Spleen (tissue), 11 donors: ENCODE results near the gene P2RY6. TPM values are rescaled to one million over a fixed set of nuclear protein-coding genes. Genes with fewer than 3 reads are reported as not detected.

ENCODE experiments used
- DNase-seq: peaks from one replicate; pipeline ENCODE4 v3.0.0-alpha.2; 2020
- H3K27ac ChIP-seq, 8 donors: fragments of 200-600 bp; sonication (generic) in 7 of 8; 1 replicate in 4 of 8; 2 replicates in 4 of 8; pipeline versions ENCODE4 v1.5.0 to v1.8.0; 2016 to 2021; ENCODE audit warnings: inconsistent platforms in 4 of 8, mild to moderate bottlenecking in 4 of 8, moderate library complexity in 1 of 8
- H3K27me3 ChIP-seq, 7 donors: fragments of 200-600 bp; sonication (generic) in 6 of 7; replicated peaks in 1 of 7; 1 replicate in 4 of 7; 2 replicates in 3 of 7; pipeline versions ENCODE4 v1.5.0 to v1.8.0; 2016 to 2021; ENCODE audit warnings: inconsistent platforms in 3 of 7, mild to moderate bottlenecking in 1 of 7
- H3K36me3 ChIP-seq, 6 donors: fragments of 200-600 bp; sonication (generic) in 5 of 6; 1 replicate in 4 of 6; 2 replicates in 2 of 6; pipeline versions ENCODE4 v1.5.0 to v1.8.0; 2016 to 2021; ENCODE audit warnings: inconsistent platforms in 2 of 6
- H3K4me1 ChIP-seq, 6 donors: fragments of 200-600 bp; sonication (generic) in 5 of 6; 1 replicate in 3 of 6; 2 replicates in 3 of 6; pipeline versions ENCODE4 v1.5.0 to v1.8.0; 2016 to 2021; ENCODE audit warnings: inconsistent platforms in 3 of 6
- H3K4me3 ChIP-seq, 8 donors: fragments of 200-600 bp; sonication (generic) in 7 of 8; 1 replicate in 4 of 8; 2 replicates in 4 of 8; pipeline versions ENCODE4 v1.5.0 to v1.8.0; 2016 to 2021; ENCODE audit warnings: inconsistent platforms in 4 of 8, mild to moderate bottlenecking in 4 of 8, moderate library complexity in 2 of 8
- H3K9me3 ChIP-seq, 8 donors: fragments of 200-600 bp; sonication (generic) in 7 of 8; 1 replicate in 4 of 8; 2 replicates in 4 of 8; pipeline versions ENCODE4 v1.5.0 to v1.8.0; 2016 to 2021; ENCODE audit warnings: inconsistent platforms in 4 of 8
- POLR2A ChIP-seq, 3 donors: fragments of 450-650 bp; IDR thresholded peaks; one replicate each; pipeline ENCODE4 v1.5.1; 2017; ENCODE audit warnings: antibody characterized with exemption in 3 of 3, mild to moderate bottlenecking in 1 of 3
- POLR2AphosphoS5 ChIP-seq, 3 donors: sonication (generic); formaldehyde crosslinking; IDR thresholded peaks; one replicate each; pipeline ENCODE4 v1.5.1; 2017; ENCODE audit warnings: antibody characterized with exemption in 3 of 3
- WGBS, 5 donors: extraction: QIAGEN DNeasy Blood & Tissue Kit in 3 of 5; methylation state at CpG; one replicate each; pipeline versions ENCODE4 v1.1.5 to v1.1.7; 2013 to 2018; 5-methylcytosine and 5-hydroxymethylcytosine counted together
- intact Hi-C: fragments of 100-400 bp; cut with DNase I; formaldehyde crosslinking; loops from one replicate; pipeline ENCODE4 v1.15.0; 2023; ENCODE audit warnings: low total_unique reads
- polyA plus RNA-seq, 3 donors: library from polyadenylated mRNA; stranded (reverse); fragments of 200-250 nt; gene quantifications; one replicate each; pipeline ENCODE4 v1.2.1, GENCODE V29; 2013
- total RNA-seq, 7 donors: library from RNA; depleted of rRNA in 3 of 7; stranded (reverse); fragments of >200 nt in 3 of 7; fragmentation: NEBNext Ultra II Directional in 4 of 7; extraction: Animal tissue kit (Norgen Biotek cat#: 25700) in 4 of 7; gene quantifications; one replicate each; pipeline versions ENCODE4 v1.1.0 to v1.2.1, GENCODE V29; 2016 to 2021
- TF ChIP-seq, protein P1 (sequence below), 11 experiments: fragments of 200-600 bp in 7 of 11; fragments of 450-650 bp in 4 of 11; sonication (generic) in 4 of 11; IDR thresholded peaks in 8 of 11; conservative IDR thresholded peaks in 3 of 11; 1 replicate in 7 of 11; 2 replicates in 4 of 11; pipeline versions ENCODE4 v1.4.0 to v1.8.0; 2016 to 2021; ENCODE audit warnings: antibody characterized with exemption in 11 of 11, inconsistent platforms in 4 of 11, mild to moderate bottlenecking in 1 of 11
- donor health status: healthy with polysubstance abuse.
- donor health status: DM: no; HTN: no; CAD: no; lungs with moderate emphysema.
- donor health status: DM: no; HTN: no; CAD: no.
- donor health status: Bipolar disorder and iron deficiency.
- donor health status: healthy.
- donor health status: DM: no; HTN: no; CAD: no.
- donor health status: DM: yes; HTN: yes; CAD: no.

The P2RY6 gene
- total and polyA plus RNA-seq, 10 donors: 8.2 to 109 (median 56.9) TPM

DNA sequence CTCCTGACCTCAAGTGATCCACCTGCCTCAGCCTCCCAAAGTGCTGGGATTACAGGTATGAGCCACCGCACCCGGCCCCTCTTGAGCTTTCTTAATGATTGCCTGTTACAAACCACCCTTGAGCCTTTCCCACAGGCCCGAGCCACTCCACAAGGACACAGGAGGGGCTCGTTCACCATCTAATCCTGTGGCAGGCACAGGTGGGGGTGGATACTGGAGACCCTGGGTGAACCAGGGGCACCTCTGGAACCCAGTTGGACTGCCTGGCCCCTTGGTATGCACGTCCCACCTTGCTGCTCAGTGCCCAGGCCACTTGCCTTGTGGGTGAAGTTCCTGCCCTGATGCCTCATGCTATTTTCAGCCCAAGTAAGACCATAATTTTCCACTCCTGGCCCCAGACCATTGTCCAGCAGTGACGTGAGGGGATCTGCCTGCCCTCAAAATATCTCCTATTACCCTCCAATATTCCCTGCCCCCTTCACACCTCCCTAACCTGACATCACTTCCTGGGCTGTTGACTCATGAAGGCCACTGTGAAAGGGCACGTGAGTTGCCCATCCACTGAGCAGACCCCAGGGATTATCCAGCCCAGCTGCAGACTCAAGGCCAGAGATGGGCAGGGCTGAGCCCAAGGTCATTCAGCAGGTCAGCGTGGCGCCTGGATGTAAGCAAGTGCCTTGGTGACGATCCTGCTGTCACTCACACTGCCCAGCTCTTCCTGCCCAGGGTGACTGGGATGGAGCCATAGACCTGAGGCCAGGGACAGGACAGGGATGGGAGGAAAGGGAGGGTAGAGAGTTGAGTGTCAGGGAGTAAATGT lies 34.5 kb upstream of the P2RY6 start:
- WGBS, 5 donors: 63 to 76% (median 67%) methylated on average over 8 to 10 of the region's 10 CpGs
- Histone ChIP-seq H3K27me3 (no peaks in the 10 kb centered on the region), H3K4me3 (no peak overlapping the region), H3K27ac (peak overlapping the region in 5 of 8 donors; percentile 38 to 78 (median 54)), H3K36me3 (peaks cover 0 to 25% (median 2%) of the 10 kb centered on the region in 6 donors), H3K9me3 (no peaks in the 10 kb centered on the region), H3K4me1 (peaks cover 9 to 82% (median 42%) of the 10 kb centered on the region in 6 donors)
- intact Hi-C loops: no loop called here
- peak; percentile 70 to 79 (median 71) for TF ChIP-seq POLR2AphosphoS5 (IDR thresholded peaks at IDR 0.05)
- TF ChIP-seq, protein P1, sequence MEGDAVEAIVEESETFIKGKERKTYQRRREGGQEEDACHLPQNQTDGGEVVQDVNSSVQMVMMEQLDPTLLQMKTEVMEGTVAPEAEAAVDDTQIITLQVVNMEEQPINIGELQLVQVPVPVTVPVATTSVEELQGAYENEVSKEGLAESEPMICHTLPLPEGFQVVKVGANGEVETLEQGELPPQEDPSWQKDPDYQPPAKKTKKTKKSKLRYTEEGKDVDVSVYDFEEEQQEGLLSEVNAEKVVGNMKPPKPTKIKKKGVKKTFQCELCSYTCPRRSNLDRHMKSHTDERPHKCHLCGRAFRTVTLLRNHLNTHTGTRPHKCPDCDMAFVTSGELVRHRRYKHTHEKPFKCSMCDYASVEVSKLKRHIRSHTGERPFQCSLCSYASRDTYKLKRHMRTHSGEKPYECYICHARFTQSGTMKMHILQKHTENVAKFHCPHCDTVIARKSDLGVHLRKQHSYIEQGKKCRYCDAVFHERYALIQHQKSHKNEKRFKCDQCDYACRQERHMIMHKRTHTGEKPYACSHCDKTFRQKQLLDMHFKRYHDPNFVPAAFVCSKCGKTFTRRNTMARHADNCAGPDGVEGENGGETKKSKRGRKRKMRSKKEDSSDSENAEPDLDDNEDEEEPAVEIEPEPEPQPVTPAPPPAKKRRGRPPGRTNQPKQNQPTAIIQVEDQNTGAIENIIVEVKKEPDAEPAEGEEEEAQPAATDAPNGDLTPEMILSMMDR (IDR thresholded peaks at IDR 0.05 in 8 of 11, conservative IDR thresholded peaks at IDR 0.05 in 3 of 11): no peak
- DNase-seq: peak; percentile 71

DNA sequence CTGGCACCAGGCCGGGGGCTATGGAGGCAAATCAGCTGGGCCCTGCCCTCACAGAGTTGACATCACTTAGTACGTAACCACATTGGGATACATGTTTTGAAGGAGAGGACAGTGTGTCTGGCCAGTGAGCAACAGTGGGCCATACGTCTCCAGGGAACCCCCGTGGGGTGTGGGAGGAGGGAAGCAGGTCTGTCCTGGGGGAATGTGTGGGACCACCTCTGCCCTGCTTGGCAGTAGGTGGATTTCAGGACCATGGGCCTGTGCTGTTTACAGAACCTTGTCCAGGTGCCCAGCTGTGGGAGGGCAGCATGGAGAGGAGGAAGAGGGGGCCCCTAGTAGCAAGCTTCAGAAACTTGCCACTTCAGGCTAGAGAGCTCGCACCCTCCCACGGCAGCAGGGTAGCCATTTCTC lies 33.0 kb upstream of the P2RY6 start:
- peaks cover 0 to 18% (median 2%) of the 10 kb centered on the region in 6 donors for H3K36me3 ChIP-seq
- peak; percentile 51 for DNase-seq
- 87 to 91% (median 88%) methylated on average over 6 of the region's 6 CpGs for WGBS, 5 donors
- H3K9me3 ChIP-seq: no peaks in the 10 kb centered on the region
- H3K4me1 ChIP-seq: peaks cover 14 to 96% (median 52%) of the 10 kb centered on the region in 6 donors
- intact Hi-C loops: no loop called here
- peak overlapping the region in 3 of 8 donors; percentile 38 to 70 (median 54) for H3K27ac ChIP-seq
- no peak overlapping the region for H3K4me3 ChIP-seq
- TF ChIP-seq, protein P1 (IDR thresholded peaks at IDR 0.05 in 8 of 11, conservative IDR thresholded peaks at IDR 0.05 in 3 of 11): no peak
- TF ChIP-seq POLR2AphosphoS5 (IDR thresholded peaks at IDR 0.05) (no peak), POLR2A (IDR thresholded peaks at IDR 0.05) (no peak)
- no peaks in the 10 kb centered on the region for H3K27me3 ChIP-seq

DNA sequence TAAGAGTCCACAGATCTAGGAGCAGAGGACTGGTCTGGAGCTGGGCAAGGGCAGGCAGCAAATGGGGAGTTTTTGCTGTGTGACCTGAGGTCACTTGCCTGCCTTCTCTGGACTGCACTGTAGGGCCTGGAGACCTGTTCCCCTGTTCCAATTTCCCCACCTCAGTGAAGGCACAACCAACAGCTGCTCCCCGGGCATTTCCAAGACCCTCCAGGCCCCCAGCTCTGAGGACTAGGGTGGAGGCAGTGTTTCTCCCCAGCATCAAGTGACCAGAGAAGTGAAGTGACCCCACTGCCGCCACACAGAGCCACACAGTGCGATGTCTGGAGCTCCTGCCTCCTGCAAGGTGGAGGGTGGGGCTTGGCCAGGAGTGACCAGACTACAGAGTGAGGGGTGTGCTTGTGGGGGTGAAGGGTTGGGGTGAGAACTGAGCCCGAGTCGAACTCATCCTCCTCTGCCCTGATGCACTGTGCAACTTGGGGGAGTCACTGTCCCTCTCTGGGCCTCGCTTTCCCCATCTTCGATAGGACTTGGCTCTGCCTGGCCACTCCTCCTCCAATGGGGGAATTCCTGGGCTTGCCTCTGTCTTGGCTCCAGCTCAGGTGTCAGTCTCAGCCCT lies 32.5 kb upstream of the P2RY6 start:
- Histone ChIP-seq H3K4me1 (peaks cover 12 to 96% (median 53%) of the 10 kb centered on the region in 6 donors), H3K27me3 (no peaks in the 10 kb centered on the region), H3K36me3 (peaks cover 0 to 12% (median under 1%) of the 10 kb centered on the region in 6 donors), H3K4me3 (no peak overlapping the region), H3K9me3 (no peaks in the 10 kb centered on the region), H3K27ac (peak overlapping the region in 4 of 8 donors; percentile 30 to 70 (median 42))
- TF ChIP-seq POLR2AphosphoS5 (IDR thresholded peaks at IDR 0.05): peak in 1 of 3 donors; percentile 18
- TF ChIP-seq, protein P1 (IDR thresholded peaks at IDR 0.05 in 8 of 11, conservative IDR thresholded peaks at IDR 0.05 in 3 of 11): no peak
- peak; percentile 56 for DNase-seq
- intact Hi-C loops: loop anchor here (5.0 kb wide), 1 partner anchor 52 kb away; no protein-coding TSS in a partner anchor
- WGBS, 5 donors: 75 to 94% (median 87%) methylated on average over 7 of the region's 7 CpGs
